Putamen (tissue), 1 donor: ENCODE measurements around the gene RUSC1.
"Not testable (repeated sequence)": the region's sequence is repeated elsewhere in the genome, so short reads cannot be mapped to it uniquely, and the experiment has no call there.

Experiments used
- DNase-seq: peaks from one replicate; pipeline ENCODE4 v3.0.0-alpha.2; 2016; ENCODE audit warnings: low spot score

RUSC1 gene

GRCh38 chr1:155322953-155323728 is 2.4 kb downstream of the RUSC1 start:
- DNase-seq, result peak; percentile 82

GRCh38 chr1:155323729-155324036 is 3.0 kb downstream of the RUSC1 start:
- DNase-seq, result peak; percentile 78

GRCh38 chr1:155324037-155324716 is 3.5 kb downstream of the RUSC1 start:
- peak; percentile 94 for DNase-seq

- no peak for DNase-seq
Measured at GRCh38 chr1:155324717-155325602, 4.3 kb downstream of the RUSC1 start.

GRCh38 chr1:155325603-155325893 is 4.9 kb downstream of the RUSC1 start:
- no peak for DNase-seq

GRCh38 chr1:155326020-155326526 is 5.4 kb downstream of the RUSC1 start:
- DNase-seq, result no peak

- no peak for DNase-seq
Measured at GRCh38 chr1:155326631-155327037, 5.9 kb downstream of the RUSC1 start.

GRCh38 chr1:155327981-155328380 is 7.3 kb downstream of the RUSC1 start:
- DNase-seq, result no peak

GRCh38 chr1:155328856-155329255 is 8.2 kb downstream of the RUSC1 start:
- not testable (repeated sequence) for DNase-seq

GRCh38 chr1:155329980-155330598 is 9.4 kb downstream of the RUSC1 start:
- no peak for DNase-seq

- no peak for DNase-seq
Measured at GRCh38 chr1:155334962-155335361, 14.3 kb downstream of the RUSC1 start.

GRCh38 chr1:155339515-155340097 is 18.9 kb downstream of the RUSC1 start:
- no peak for DNase-seq

GRCh38 chr1:155342842-155343241 is 22.1 kb downstream of the RUSC1 start:
- no peak for DNase-seq

GRCh38 chr1:155352631-155353030 is 31.9 kb downstream of the RUSC1 start:
- DNase-seq, result no peak

- no peak for DNase-seq
Measured at GRCh38 chr1:155360051-155360450, 39.4 kb downstream of the RUSC1 start.

- DNase-seq, result peak; percentile 2
Measured at GRCh38 chr1:155379180-155379579, 58.5 kb downstream of the RUSC1 start.

GRCh38 chr1:155379631-155380090 is 59.0 kb downstream of the RUSC1 start:
- peak; percentile 11 for DNase-seq
